Subcutaneous adipose tissue (tissue), 4 donors: ENCODE data around the gene CRYBB1. TPM values are rescaled to one million over a fixed set of nuclear protein-coding genes. Genes with fewer than 3 reads are reported as not detected.

Source experiments
- total RNA-seq, 4 donors: library from RNA; depleted of rRNA; stranded (reverse); fragments of >200 nt; gene quantifications; one replicate each; pipeline ENCODE4 v1.1.0, GENCODE V29; 2016
- TF ChIP-seq, protein P1 (sequence below): fragments of 450-650 bp; IDR thresholded peaks from one replicate; pipeline ENCODE4 v1.5.1; 2016; ENCODE audit warnings: low read depth, mild to moderate bottlenecking, control low read depth, antibody characterized with exemption, moderate library complexity

CRYBB1 gene
- total RNA-seq, result 1 to 10 TPM in 2 of 4 donors, under 1 TPM in 2; 0.75 to 3.7 (median 1.0) TPM

DNA sequence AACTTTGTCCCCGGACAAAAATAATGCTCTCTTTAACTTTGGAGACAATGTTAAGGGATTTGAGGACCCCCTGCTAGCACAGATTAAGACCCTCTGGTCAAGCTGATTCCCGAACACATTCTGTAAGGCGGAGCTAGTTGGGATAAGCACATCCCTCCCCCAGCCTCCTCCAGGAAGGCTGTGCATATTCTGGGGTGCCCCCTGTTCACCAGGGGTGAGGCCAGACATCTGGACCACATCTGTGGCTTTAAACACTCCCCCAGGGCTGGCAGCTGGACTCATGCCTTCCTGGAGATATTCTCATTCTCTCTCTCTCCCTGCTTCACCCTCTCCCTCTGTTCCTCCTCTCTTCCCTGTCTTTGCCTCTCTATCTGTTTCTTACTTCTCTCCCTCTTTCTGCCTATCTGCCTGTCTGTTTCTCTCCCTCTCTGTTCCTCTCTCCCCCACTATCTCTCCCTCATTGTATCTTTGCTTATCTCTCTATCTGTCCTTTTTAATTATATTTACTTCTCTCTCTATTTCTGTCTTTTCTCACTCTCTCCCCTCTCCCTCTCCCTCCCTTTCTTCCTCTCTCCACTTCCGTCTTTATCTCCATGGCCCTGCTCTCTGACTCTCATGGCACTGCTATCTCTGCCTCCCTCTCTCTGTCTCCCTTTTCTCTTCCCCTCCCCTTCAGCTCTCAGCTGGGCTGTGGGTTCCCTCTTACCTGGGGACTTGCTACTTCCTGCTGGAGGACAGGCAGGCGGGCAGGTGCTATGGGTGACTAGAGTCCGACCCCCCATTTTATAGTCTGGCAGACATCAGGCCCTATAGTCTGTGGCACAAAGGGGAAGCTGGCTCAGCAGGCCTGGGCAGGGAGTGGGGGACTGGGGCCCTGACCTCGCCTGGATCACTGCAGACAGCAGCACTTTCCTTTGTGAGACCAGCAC, at the start of gene CRYBB1:
Gene CRYBB1 (minus strand): TSS at position 757 of the 929 bp plus-strand sequence. CDS start 1,708 bp downstream, outside the sequence.
- TF ChIP-seq, protein P1, sequence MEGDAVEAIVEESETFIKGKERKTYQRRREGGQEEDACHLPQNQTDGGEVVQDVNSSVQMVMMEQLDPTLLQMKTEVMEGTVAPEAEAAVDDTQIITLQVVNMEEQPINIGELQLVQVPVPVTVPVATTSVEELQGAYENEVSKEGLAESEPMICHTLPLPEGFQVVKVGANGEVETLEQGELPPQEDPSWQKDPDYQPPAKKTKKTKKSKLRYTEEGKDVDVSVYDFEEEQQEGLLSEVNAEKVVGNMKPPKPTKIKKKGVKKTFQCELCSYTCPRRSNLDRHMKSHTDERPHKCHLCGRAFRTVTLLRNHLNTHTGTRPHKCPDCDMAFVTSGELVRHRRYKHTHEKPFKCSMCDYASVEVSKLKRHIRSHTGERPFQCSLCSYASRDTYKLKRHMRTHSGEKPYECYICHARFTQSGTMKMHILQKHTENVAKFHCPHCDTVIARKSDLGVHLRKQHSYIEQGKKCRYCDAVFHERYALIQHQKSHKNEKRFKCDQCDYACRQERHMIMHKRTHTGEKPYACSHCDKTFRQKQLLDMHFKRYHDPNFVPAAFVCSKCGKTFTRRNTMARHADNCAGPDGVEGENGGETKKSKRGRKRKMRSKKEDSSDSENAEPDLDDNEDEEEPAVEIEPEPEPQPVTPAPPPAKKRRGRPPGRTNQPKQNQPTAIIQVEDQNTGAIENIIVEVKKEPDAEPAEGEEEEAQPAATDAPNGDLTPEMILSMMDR, result no peak

GRCh38 chr22:26667140-26667539, 49.3 kb upstream of the CRYBB1 start:
- TF ChIP-seq, protein P1, result no peak

DNA sequence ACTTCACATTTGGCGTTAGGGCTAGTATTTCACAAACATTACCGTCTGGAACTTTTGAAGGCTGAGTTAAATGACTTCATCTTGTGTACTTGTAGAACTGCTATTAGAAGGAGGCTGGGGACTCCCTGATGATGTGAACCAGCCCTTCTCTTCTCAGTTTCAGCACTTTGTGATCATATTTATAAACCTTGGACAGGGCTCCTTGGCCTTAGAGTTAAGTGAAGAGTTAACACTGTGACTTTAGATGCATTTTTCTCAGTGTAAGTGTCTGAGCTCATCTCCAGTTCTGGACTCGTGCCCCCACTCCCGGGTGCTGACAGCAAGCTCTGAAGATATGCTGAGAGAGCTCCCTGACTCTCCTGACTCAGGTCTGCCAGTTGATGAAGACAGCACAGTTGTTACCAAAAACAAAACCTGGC, 48.0 kb upstream of the CRYBB1 start:
- TF ChIP-seq, protein P1, result no peak

DNA sequence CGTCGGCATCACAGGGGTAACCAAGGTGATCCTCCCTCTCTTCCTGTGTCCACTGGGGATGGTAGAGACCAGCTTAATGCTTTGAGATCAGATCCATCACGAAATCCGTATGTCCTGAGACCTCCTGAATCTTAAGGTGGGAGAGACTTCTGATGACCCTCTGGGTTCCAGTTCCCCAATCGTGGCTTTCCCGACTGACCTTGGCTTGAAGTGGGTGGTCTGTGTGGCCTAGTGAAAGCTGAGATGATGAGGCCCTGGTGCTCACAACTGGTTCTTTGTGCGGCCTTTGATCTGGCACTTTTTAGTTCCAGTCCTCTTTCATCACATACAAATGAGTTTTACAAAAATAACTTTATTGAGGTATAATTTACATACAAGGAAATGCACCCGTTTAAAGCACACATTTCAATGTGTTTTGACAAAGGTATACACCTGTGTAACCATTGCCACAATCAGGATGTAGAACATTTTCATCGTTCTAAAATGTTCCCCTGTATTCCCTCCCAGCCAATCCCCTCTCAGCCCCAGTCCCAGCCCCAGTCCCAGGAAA, 45.6 kb upstream of the CRYBB1 start:
- TF ChIP-seq, protein P1, result no peak

GRCh38 chr22:26662160-26662559, 44.3 kb upstream of the CRYBB1 start:
- TF ChIP-seq, protein P1, result no peak

- TF ChIP-seq, protein P1, result no peak
These were observed 43.2 kb upstream of the CRYBB1 start for GRCh38 chr22:26660961-26661578.

- TF ChIP-seq, protein P1, result no peak
These were observed 42.5 kb upstream of the CRYBB1 start for GRCh38 chr22:26660356-26660755.
